ENCODE data around the gene AKAP6.
"Not testable (repeated sequence)": the region's sequence is repeated elsewhere in the genome, so short reads cannot be mapped to it uniquely, and the experiment has no call there.

Gene AKAP6

GRCh38 chr14:32764131-32764530 lies 435.0 kb downstream of the AKAP6 start:
- Histone ChIP-seq H3K4me1 (ENCODE audit: control insufficient read depth, low read depth, low read length) (no peaks in the 10 kb centered on the region), H3K4me3 (ENCODE audit: low read length) (no peak overlapping the region), H3K27ac (ENCODE audit: low read length) (no peak overlapping the region), H3K9ac (ENCODE audit: low read length) (no peak overlapping the region), H3K9me3 (ENCODE audit: control insufficient read depth, low read depth, low read length) (no peaks in the 10 kb centered on the region), H3K27me3 (ENCODE audit: control insufficient read depth, insufficient read depth, low read length) (no peaks in the 10 kb centered on the region), H3K36me3 (ENCODE audit: control insufficient read depth, low read depth, low read length) (no peaks in the 10 kb centered on the region)

- Histone ChIP-seq H3K9ac (ENCODE audit: low read length) (no peak overlapping the region), H3K27ac (ENCODE audit: low read length) (no peak overlapping the region), H3K36me3 (ENCODE audit: control insufficient read depth, low read depth, low read length) (no peaks in the 10 kb centered on the region), H3K4me1 (ENCODE audit: control insufficient read depth, low read depth, low read length) (peaks cover 8% of the 10 kb centered on the region), H3K4me3 (ENCODE audit: low read length) (no peak overlapping the region), H3K9me3 (ENCODE audit: control insufficient read depth, low read depth, low read length) (no peaks in the 10 kb centered on the region), H3K27me3 (ENCODE audit: control insufficient read depth, insufficient read depth, low read length) (no peaks in the 10 kb centered on the region)
Measured at GRCh38 chr14:32770422-32770821, 441.3 kb downstream of the AKAP6 start.

- Histone ChIP-seq H3K27me3 (ENCODE audit: control insufficient read depth, insufficient read depth, low read length) (no peaks in the 10 kb centered on the region), H3K4me3 (ENCODE audit: low read length) (no peak overlapping the region), H3K36me3 (ENCODE audit: control insufficient read depth, low read depth, low read length) (no peaks in the 10 kb centered on the region), H3K9me3 (ENCODE audit: control insufficient read depth, low read depth, low read length) (no peaks in the 10 kb centered on the region), H3K4me1 (ENCODE audit: control insufficient read depth, low read depth, low read length) (peaks cover 8% of the 10 kb centered on the region), H3K27ac (ENCODE audit: low read length) (no peak overlapping the region), H3K9ac (ENCODE audit: low read length) (no peak overlapping the region)
Measured at GRCh38 chr14:32774214-32774613, 445.1 kb downstream of the AKAP6 start.

GRCh38 chr14:32779840-32780239 lies 450.7 kb downstream of the AKAP6 start:
- no peaks in the 10 kb centered on the region for H3K4me1 ChIP-seq (ENCODE audit: control insufficient read depth, low read depth, low read length)
- no peaks in the 10 kb centered on the region for H3K9me3 ChIP-seq (ENCODE audit: control insufficient read depth, low read depth, low read length)
- H3K27ac ChIP-seq (ENCODE audit: low read length): no peak overlapping the region
- no peaks in the 10 kb centered on the region for H3K27me3 ChIP-seq (ENCODE audit: control insufficient read depth, insufficient read depth, low read length)
- no peak overlapping the region for H3K9ac ChIP-seq (ENCODE audit: low read length)
- no peaks in the 10 kb centered on the region for H3K36me3 ChIP-seq (ENCODE audit: control insufficient read depth, low read depth, low read length)
- H3K4me3 ChIP-seq (ENCODE audit: low read length): no peak overlapping the region

GRCh38 chr14:32784405-32784804 lies 455.3 kb downstream of the AKAP6 start:
- Histone ChIP-seq H3K9ac (ENCODE audit: low read length) (no peak overlapping the region), H3K27ac (ENCODE audit: low read length) (no peak overlapping the region), H3K4me1 (ENCODE audit: control insufficient read depth, low read depth, low read length) (no peaks in the 10 kb centered on the region), H3K36me3 (ENCODE audit: control insufficient read depth, low read depth, low read length) (no peaks in the 10 kb centered on the region), H3K4me3 (ENCODE audit: low read length) (no peak overlapping the region), H3K9me3 (ENCODE audit: control insufficient read depth, low read depth, low read length) (no peaks in the 10 kb centered on the region), H3K27me3 (ENCODE audit: control insufficient read depth, insufficient read depth, low read length) (no peaks in the 10 kb centered on the region)

GRCh38 chr14:32785585-32785984 lies 456.5 kb downstream of the AKAP6 start:
- Histone ChIP-seq H3K27ac (ENCODE audit: low read length) (no peak overlapping the region), H3K27me3 (ENCODE audit: control insufficient read depth, insufficient read depth, low read length) (no peaks in the 10 kb centered on the region), H3K9ac (ENCODE audit: low read length) (no peak overlapping the region), H3K9me3 (ENCODE audit: control insufficient read depth, low read depth, low read length) (no peaks in the 10 kb centered on the region), H3K36me3 (ENCODE audit: control insufficient read depth, low read depth, low read length) (no peaks in the 10 kb centered on the region), H3K4me1 (ENCODE audit: control insufficient read depth, low read depth, low read length) (no peaks in the 10 kb centered on the region), H3K4me3 (ENCODE audit: low read length) (no peak overlapping the region)

- Histone ChIP-seq H3K27ac (ENCODE audit: low read length) (no peak overlapping the region), H3K36me3 (ENCODE audit: control insufficient read depth, low read depth, low read length) (no peaks in the 10 kb centered on the region), H3K4me1 (ENCODE audit: control insufficient read depth, low read depth, low read length) (no peaks in the 10 kb centered on the region), H3K9ac (ENCODE audit: low read length) (no peak overlapping the region), H3K4me3 (ENCODE audit: low read length) (no peak overlapping the region), H3K9me3 (ENCODE audit: control insufficient read depth, low read depth, low read length) (no peaks in the 10 kb centered on the region), H3K27me3 (ENCODE audit: control insufficient read depth, insufficient read depth, low read length) (no peaks in the 10 kb centered on the region)
Measured at GRCh38 chr14:32786886-32787285, 457.8 kb downstream of the AKAP6 start.

- not testable (repeated sequence) for H3K27me3 ChIP-seq (ENCODE audit: control insufficient read depth, insufficient read depth, low read length); H3K36me3 ChIP-seq (ENCODE audit: control insufficient read depth, low read depth, low read length); H3K4me3 ChIP-seq (ENCODE audit: low read length); H3K4me1 ChIP-seq (ENCODE audit: control insufficient read depth, low read depth, low read length); H3K27ac ChIP-seq (ENCODE audit: low read length); H3K9ac ChIP-seq (ENCODE audit: low read length); H3K9me3 ChIP-seq (ENCODE audit: control insufficient read depth, low read depth, low read length)
Measured at GRCh38 chr14:32793033-32793432, 463.9 kb downstream of the AKAP6 start.

- no peaks in the 10 kb centered on the region for H3K36me3 ChIP-seq (ENCODE audit: control insufficient read depth, low read depth, low read length)
- H3K4me1 ChIP-seq (ENCODE audit: control insufficient read depth, low read depth, low read length): no peaks in the 10 kb centered on the region
- H3K9ac ChIP-seq (ENCODE audit: low read length): no peak overlapping the region
- no peaks in the 10 kb centered on the region for H3K27me3 ChIP-seq (ENCODE audit: control insufficient read depth, insufficient read depth, low read length)
- no peak overlapping the region for H3K27ac ChIP-seq (ENCODE audit: low read length)
- no peak overlapping the region for H3K4me3 ChIP-seq (ENCODE audit: low read length)
- peaks cover 20% of the 10 kb centered on the region for H3K9me3 ChIP-seq (ENCODE audit: control insufficient read depth, low read depth, low read length)
Measured at GRCh38 chr14:32800320-32800719, 471.2 kb downstream of the AKAP6 start.

- no peak overlapping the region for H3K27ac ChIP-seq (ENCODE audit: low read length)
- no peaks in the 10 kb centered on the region for H3K27me3 ChIP-seq (ENCODE audit: control insufficient read depth, insufficient read depth, low read length)
- H3K9me3 ChIP-seq (ENCODE audit: control insufficient read depth, low read depth, low read length): peaks cover 20% of the 10 kb centered on the region
- H3K9ac ChIP-seq (ENCODE audit: low read length): no peak overlapping the region
- no peaks in the 10 kb centered on the region for H3K36me3 ChIP-seq (ENCODE audit: control insufficient read depth, low read depth, low read length)
- no peak overlapping the region for H3K4me3 ChIP-seq (ENCODE audit: low read length)
- no peaks in the 10 kb centered on the region for H3K4me1 ChIP-seq (ENCODE audit: control insufficient read depth, low read depth, low read length)
Measured at GRCh38 chr14:32802295-32802694, 473.2 kb downstream of the AKAP6 start.

GRCh38 chr14:32805979-32806378 lies 476.9 kb downstream of the AKAP6 start:
- no peaks in the 10 kb centered on the region for H3K36me3 ChIP-seq (ENCODE audit: control insufficient read depth, low read depth, low read length)
- no peaks in the 10 kb centered on the region for H3K27me3 ChIP-seq (ENCODE audit: control insufficient read depth, insufficient read depth, low read length)
- peaks cover 14% of the 10 kb centered on the region for H3K9me3 ChIP-seq (ENCODE audit: control insufficient read depth, low read depth, low read length)
- H3K27ac ChIP-seq (ENCODE audit: low read length): no peak overlapping the region
- H3K4me3 ChIP-seq (ENCODE audit: low read length): no peak overlapping the region
- H3K9ac ChIP-seq (ENCODE audit: low read length): no peak overlapping the region
- peaks cover 22% of the 10 kb centered on the region for H3K4me1 ChIP-seq (ENCODE audit: control insufficient read depth, low read depth, low read length)

- H3K9me3 ChIP-seq (ENCODE audit: control insufficient read depth, low read depth, low read length): peaks cover 5% of the 10 kb centered on the region
- H3K27me3 ChIP-seq (ENCODE audit: control insufficient read depth, insufficient read depth, low read length): no peaks in the 10 kb centered on the region
- H3K36me3 ChIP-seq (ENCODE audit: control insufficient read depth, low read depth, low read length): no peaks in the 10 kb centered on the region
- peaks cover 44% of the 10 kb centered on the region for H3K4me1 ChIP-seq (ENCODE audit: control insufficient read depth, low read depth, low read length)
- no peak overlapping the region for H3K27ac ChIP-seq (ENCODE audit: low read length)
- H3K4me3 ChIP-seq (ENCODE audit: low read length): no peak overlapping the region
- no peak overlapping the region for H3K9ac ChIP-seq (ENCODE audit: low read length)
Measured at GRCh38 chr14:32808644-32809043, 479.5 kb downstream of the AKAP6 start.

Measured in iPS-18a (cell line).